BLaER1 (cell line): ENCODE data around the gene TWIST2.
A peak's percentile ranks its signal among the peaks of the same experiment; 100 is the strongest.

ENCODE experiments used
- H3K27ac ChIP-seq: shearing (Covaris generic); formaldehyde crosslinking; 2 replicates; pipeline ENCODE4 v1.8.1; 2022
- H3K27me3 ChIP-seq: shearing (Covaris generic); formaldehyde crosslinking; 2 replicates; pipeline ENCODE4 v1.8.1; 2022
- H3K36me3 ChIP-seq: shearing (Covaris generic); formaldehyde crosslinking; 2 replicates; pipeline ENCODE4 v1.8.1; 2022
- H3K4me1 ChIP-seq: shearing (Covaris generic); formaldehyde crosslinking; 2 replicates; pipeline ENCODE4 v1.8.1; 2022
- H3K4me2 ChIP-seq: shearing (Covaris generic); formaldehyde crosslinking; 2 replicates; pipeline ENCODE4 v1.8.1; 2022
- H3K4me3 ChIP-seq: shearing (Covaris generic); formaldehyde crosslinking; 2 replicates; pipeline ENCODE4 v1.8.1; 2022
- H3K9ac ChIP-seq: shearing (Covaris generic); formaldehyde crosslinking; 2 replicates; pipeline ENCODE4 v1.8.1; 2022
- H3K9me3 ChIP-seq: shearing (Covaris generic); formaldehyde crosslinking; 2 replicates; pipeline ENCODE4 v1.8.1; 2022
- H4K20me1 ChIP-seq: shearing (Covaris generic); formaldehyde crosslinking; 2 replicates; pipeline ENCODE4 v1.8.1; 2022
- Cebpa-rat ChIP-seq: shearing (Covaris generic); IDR thresholded peaks from 2 replicates; pipeline ENCODE4 v1.8.1; 2022

The TWIST2 gene

GRCh38 chr2:238862701-238863100 lies 14.8 kb downstream of the TWIST2 start:
- no peak for TF ChIP-seq Cebpa-rat
- Histone ChIP-seq H3K9me3 (peaks cover 12% of the 10 kb centered on the region; the same call in 1 of the 2 replicates), H3K4me1 (peaks cover 41% of the 10 kb centered on the region), H3K4me3 (no peak overlapping the region), H3K27me3 (no peaks in the 10 kb centered on the region), H3K36me3 (no peaks in the 10 kb centered on the region), H4K20me1 (no peaks in the 10 kb centered on the region), H3K27ac (no peak overlapping the region), H3K9ac (no peak overlapping the region), H3K4me2 (no peak overlapping the region)

- Histone ChIP-seq H3K4me1 (peaks cover 41% of the 10 kb centered on the region), H3K9me3 (peaks cover 12% of the 10 kb centered on the region; the same call in 1 of the 2 replicates), H3K27me3 (no peaks in the 10 kb centered on the region), H4K20me1 (no peaks in the 10 kb centered on the region), H3K9ac (no peak overlapping the region), H3K36me3 (no peaks in the 10 kb centered on the region), H3K27ac (no peak overlapping the region), H3K4me2 (no peak overlapping the region), H3K4me3 (no peak overlapping the region)
- TF ChIP-seq Cebpa-rat = no peak
These were observed 15.3 kb downstream of the TWIST2 start for GRCh38 chr2:238863231-238863630.

DNA sequence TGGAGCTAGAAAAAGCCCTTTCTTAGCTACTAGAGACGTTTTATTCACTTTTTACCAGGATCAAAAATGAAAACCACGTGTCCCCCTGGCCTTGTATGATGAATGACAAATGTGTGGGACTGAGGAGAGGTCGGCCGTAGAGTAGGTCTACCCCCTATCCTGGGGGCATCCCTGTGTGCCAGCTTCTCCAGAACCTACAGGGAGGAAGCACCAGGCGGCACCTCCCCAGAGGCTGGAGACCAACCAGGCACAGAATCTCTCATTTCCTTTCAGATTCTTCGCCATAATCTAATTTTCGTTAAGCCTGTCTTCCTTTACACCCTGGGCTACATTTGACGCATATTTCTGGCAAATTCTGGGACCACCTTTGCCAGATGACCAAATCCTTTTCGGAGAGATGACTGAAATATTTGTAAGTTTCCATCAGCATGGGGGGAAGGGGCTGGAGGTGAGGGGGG lies 15.9 kb downstream of the TWIST2 start:
- H3K36me3 ChIP-seq = no peaks in the 10 kb centered on the region
- no peak overlapping the region for H3K27ac ChIP-seq
- no peak overlapping the region for H3K9ac ChIP-seq
- no peaks in the 10 kb centered on the region for H3K27me3 ChIP-seq
- H3K9me3 ChIP-seq = peaks cover 12% of the 10 kb centered on the region; the same call in 1 of the 2 replicates
- H3K4me1 ChIP-seq = peaks cover 36% of the 10 kb centered on the region
- no peak for TF ChIP-seq Cebpa-rat
- H3K4me3 ChIP-seq = no peak overlapping the region
- H4K20me1 ChIP-seq = no peaks in the 10 kb centered on the region
- no peak overlapping the region for H3K4me2 ChIP-seq

- Histone ChIP-seq H3K4me3 (no peak overlapping the region), H3K4me1 (peaks cover 36% of the 10 kb centered on the region), H3K9me3 (peaks cover 12% of the 10 kb centered on the region; the same call in 1 of the 2 replicates), H4K20me1 (no peaks in the 10 kb centered on the region), H3K27me3 (no peaks in the 10 kb centered on the region), H3K4me2 (no peak overlapping the region), H3K36me3 (no peaks in the 10 kb centered on the region), H3K27ac (no peak overlapping the region), H3K9ac (no peak overlapping the region)
- TF ChIP-seq Cebpa-rat = no peak
These were observed 16.5 kb downstream of the TWIST2 start for GRCh38 chr2:238864207-238865014.

GRCh38 chr2:238865015-238865719 lies 17.3 kb downstream of the TWIST2 start:
- H4K20me1 ChIP-seq = no peaks in the 10 kb centered on the region
- H3K27me3 ChIP-seq = no peaks in the 10 kb centered on the region
- TF ChIP-seq Cebpa-rat = no peak
- no peaks in the 10 kb centered on the region for H3K36me3 ChIP-seq
- H3K9ac ChIP-seq = no peak overlapping the region
- no peak overlapping the region for H3K4me3 ChIP-seq
- peaks cover 28% of the 10 kb centered on the region for H3K4me1 ChIP-seq
- H3K27ac ChIP-seq = no peak overlapping the region
- peaks cover 12% of the 10 kb centered on the region; the same call in 1 of the 2 replicates for H3K9me3 ChIP-seq
- H3K4me2 ChIP-seq = no peak overlapping the region

- H3K9me3 ChIP-seq = peaks cover 12% of the 10 kb centered on the region; the same call in 1 of the 2 replicates
- no peak overlapping the region for H3K9ac ChIP-seq
- H3K27me3 ChIP-seq = no peaks in the 10 kb centered on the region
- no peak overlapping the region for H3K4me2 ChIP-seq
- H3K4me3 ChIP-seq = no peak overlapping the region
- TF ChIP-seq Cebpa-rat = no peak
- no peaks in the 10 kb centered on the region for H4K20me1 ChIP-seq
- no peak overlapping the region for H3K27ac ChIP-seq
- no peaks in the 10 kb centered on the region for H3K36me3 ChIP-seq
- H3K4me1 ChIP-seq = peaks cover 22% of the 10 kb centered on the region
These were observed 18.0 kb downstream of the TWIST2 start for GRCh38 chr2:238865744-238866355.

DNA sequence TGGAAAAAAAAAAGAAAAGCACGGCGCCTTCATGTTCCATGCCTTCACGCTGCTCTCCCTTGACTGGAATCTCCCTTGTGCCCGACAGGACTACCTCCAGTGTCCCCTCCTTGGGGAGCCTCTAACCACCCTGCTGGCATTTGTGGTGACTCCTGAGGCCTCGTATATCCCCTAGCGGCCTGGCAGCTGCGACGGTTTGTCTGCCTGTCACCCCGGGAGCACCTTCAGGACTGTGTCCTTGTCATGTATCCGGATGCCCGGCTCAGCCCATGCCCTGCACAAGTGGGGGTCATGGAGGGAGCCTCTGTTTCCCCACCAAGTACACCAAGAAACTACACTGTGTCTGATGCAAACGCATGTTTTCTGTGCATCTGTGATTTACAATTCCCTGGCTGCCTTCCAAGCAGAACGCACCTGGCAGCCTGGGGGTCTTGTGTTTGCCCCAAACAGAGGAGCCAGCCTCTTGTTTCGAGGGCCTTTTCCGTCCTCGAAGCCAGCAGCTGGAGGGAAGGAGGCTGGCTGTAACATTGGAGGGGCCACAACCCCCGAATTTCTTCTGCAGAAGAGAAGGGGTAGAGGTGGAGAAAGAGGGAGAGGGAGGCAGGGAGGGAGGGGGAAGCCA lies 18.9 kb downstream of the TWIST2 start:
- Histone ChIP-seq H3K36me3 (no peaks in the 10 kb centered on the region), H3K4me3 (no peak overlapping the region), H3K27me3 (no peaks in the 10 kb centered on the region), H3K27ac (no peak overlapping the region), H3K4me2 (peak overlapping the region; percentile 33), H3K9ac (no peak overlapping the region), H3K9me3 (peaks cover 12% of the 10 kb centered on the region; the same call in 1 of the 2 replicates), H3K4me1 (peaks cover 19% of the 10 kb centered on the region), H4K20me1 (no peaks in the 10 kb centered on the region)
- no peak for TF ChIP-seq Cebpa-rat

DNA sequence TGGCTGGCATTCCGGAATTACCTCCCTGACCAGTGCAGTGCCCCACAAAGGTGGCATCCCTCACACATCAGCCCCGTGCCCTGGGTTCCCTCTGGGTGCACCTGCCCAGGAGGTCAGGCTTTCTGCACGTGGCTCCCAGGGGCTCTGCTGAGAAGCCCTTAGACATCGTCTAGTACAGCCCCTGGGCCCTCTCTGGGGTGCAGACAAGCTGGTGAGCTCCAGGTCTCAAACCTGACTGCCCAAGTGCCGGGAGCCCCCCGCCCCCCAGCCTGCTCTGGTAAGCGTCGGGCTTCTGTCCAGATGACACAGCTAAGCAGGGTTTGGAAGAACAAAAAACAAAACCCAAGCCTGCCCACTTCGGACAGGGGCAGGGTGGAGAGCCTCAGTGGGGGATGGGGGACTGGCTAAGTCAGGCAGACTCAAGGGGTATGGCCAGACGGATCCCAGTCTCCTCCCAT lies 20.2 kb downstream of the TWIST2 start:
- no peak overlapping the region for H3K4me2 ChIP-seq

GRCh38 chr2:238868616-238869292 lies 20.9 kb downstream of the TWIST2 start:
- peaks cover 15% of the 10 kb centered on the region; the same call in 1 of the 2 replicates for H3K9me3 ChIP-seq
- H3K4me3 ChIP-seq = no peak overlapping the region
- TF ChIP-seq Cebpa-rat = no peak
- H3K36me3 ChIP-seq = no peaks in the 10 kb centered on the region
- H3K4me2 ChIP-seq = no peak overlapping the region
- no peaks in the 10 kb centered on the region for H4K20me1 ChIP-seq
- no peak overlapping the region for H3K27ac ChIP-seq
- H3K9ac ChIP-seq = no peak overlapping the region
- H3K27me3 ChIP-seq = no peaks in the 10 kb centered on the region
- H3K4me1 ChIP-seq = peaks cover 24% of the 10 kb centered on the region

More for the DNA sequence above, 20.2 kb downstream of the TWIST2 start:
- Histone ChIP-seq H3K36me3 (no peaks in the 10 kb centered on the region), H3K27ac (no peak overlapping the region), H3K4me3 (no peak overlapping the region), H3K27me3 (no peaks in the 10 kb centered on the region), H4K20me1 (no peaks in the 10 kb centered on the region), H3K4me1 (peaks cover 22% of the 10 kb centered on the region), H3K9ac (no peak overlapping the region), H3K9me3 (peaks cover 15% of the 10 kb centered on the region; the same call in 1 of the 2 replicates)
- TF ChIP-seq Cebpa-rat = no peak
